ENCODE data around the gene CBX4. TPM values are rescaled to one million over a fixed set of nuclear protein-coding genes. Genes with fewer than 3 reads are reported as not detected.

CBX4 gene
- total RNA-seq, 2 donors from 2014 or later, result 4.2 to 4.9 TPM

GRCh38 chr17:79824893-79825579 is 14.2 kb downstream of the CBX4 start:
- Histone ChIP-seq H3K4me1 (ENCODE audit: control insufficient read depth, insufficient read depth, low read length) (no peaks in the 10 kb centered on the region), H3K9ac (ENCODE audit: extremely low read depth, low read length, poor library complexity, severe bottlenecking) (no peak overlapping the region), H3K36me3 (ENCODE audit: control insufficient read depth, insufficient read depth, low read length) (no peaks in the 10 kb centered on the region), H3K27me3 (ENCODE audit: control insufficient read depth, insufficient read depth, low read length, poor library complexity, severe bottlenecking) (peaks cover 70% of the 10 kb centered on the region), H3K4me3 (ENCODE audit: low read length) (no peak overlapping the region), H3K9me3 (ENCODE audit: control insufficient read depth, low read length) (no peaks in the 10 kb centered on the region), H3K27ac (ENCODE audit: low read depth, low read length) (no peak overlapping the region)
- Mint-ChIP-seq H3K4me3 (no peak overlapping the region), H3K4me1 (peaks cover 18% of the 10 kb centered on the region), H3K27me3 (ENCODE audit: insufficient read depth) (peaks cover 95% of the 10 kb centered on the region), H3K9me3 (peaks cover 3% of the 10 kb centered on the region), H3K27ac (no peak overlapping the region), H3K36me3 (ENCODE audit: low read depth) (peaks cover 3% of the 10 kb centered on the region)
- DNase-seq, result no peak
- WGBS, 2 experiments (ENCODE audit: insufficient coverage in 1 of 2, insufficient read length in 1 of 2), result 87 to 91% methylated on average over 6 of the region's 6 CpGs
- TF ChIP-seq, protein P1, sequence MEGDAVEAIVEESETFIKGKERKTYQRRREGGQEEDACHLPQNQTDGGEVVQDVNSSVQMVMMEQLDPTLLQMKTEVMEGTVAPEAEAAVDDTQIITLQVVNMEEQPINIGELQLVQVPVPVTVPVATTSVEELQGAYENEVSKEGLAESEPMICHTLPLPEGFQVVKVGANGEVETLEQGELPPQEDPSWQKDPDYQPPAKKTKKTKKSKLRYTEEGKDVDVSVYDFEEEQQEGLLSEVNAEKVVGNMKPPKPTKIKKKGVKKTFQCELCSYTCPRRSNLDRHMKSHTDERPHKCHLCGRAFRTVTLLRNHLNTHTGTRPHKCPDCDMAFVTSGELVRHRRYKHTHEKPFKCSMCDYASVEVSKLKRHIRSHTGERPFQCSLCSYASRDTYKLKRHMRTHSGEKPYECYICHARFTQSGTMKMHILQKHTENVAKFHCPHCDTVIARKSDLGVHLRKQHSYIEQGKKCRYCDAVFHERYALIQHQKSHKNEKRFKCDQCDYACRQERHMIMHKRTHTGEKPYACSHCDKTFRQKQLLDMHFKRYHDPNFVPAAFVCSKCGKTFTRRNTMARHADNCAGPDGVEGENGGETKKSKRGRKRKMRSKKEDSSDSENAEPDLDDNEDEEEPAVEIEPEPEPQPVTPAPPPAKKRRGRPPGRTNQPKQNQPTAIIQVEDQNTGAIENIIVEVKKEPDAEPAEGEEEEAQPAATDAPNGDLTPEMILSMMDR (conservative IDR thresholded peaks at IDR 0.05), result no peak

DNA sequence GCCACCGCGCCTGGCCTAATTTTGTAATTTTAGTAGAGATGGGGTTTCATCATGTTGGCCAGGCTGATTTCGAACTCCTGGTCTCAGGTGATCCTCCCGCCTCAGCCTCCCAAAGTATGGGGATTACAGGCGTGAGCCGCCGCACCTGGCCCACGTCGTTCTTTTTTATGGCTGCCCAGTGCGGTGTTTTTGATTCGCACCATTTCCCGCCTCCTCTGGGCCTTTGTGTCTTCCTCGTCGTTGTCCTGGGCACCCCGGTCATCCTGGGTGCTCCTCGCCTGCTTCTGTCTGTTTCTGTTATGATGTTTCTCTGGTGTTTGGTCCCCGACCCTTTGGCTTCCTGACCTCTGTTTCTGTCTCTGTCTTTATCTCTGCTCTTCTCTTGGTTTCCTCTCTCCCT is 15.0 kb downstream of the CBX4 start:
- TF ChIP-seq, protein P1 (conservative IDR thresholded peaks at IDR 0.05), result no peak
- no peak overlapping the region for H3K27ac Mint-ChIP-seq
- WGBS, 2 experiments (ENCODE audit: insufficient coverage in 1 of 2, insufficient read length in 1 of 2), result 87 to 97% methylated on average over 10 to 17 of the region's 17 CpGs

DNA sequence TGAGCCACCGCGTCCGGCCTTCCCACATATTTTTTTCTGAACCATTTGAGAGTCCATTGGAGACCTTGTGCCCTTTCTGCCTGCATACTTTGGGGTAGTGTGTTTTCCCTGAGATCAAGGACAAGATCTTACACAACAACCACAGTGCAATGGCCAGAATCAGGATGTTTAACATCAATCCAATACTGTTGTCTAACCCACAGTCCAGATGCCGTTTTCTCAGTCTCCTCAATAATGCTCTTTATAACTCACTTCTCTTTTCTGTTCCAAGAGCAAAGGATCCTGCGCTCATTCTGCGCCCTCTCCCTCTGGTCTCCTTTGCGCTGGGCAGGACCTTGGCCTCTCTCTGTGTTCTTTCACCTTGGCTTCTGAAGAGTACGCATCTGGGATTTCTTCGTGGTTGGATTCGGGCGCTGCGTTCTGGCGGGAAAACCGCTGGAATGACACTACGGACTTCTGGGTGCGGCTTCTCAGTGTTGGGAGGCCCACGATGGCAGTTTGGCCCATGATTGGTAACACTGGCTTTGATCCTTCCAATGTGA is 16.6 kb downstream of the CBX4 start:
- Histone ChIP-seq H3K9me3 (ENCODE audit: control insufficient read depth, low read length) (no peaks in the 10 kb centered on the region), H3K27me3 (ENCODE audit: control insufficient read depth, insufficient read depth, low read length, poor library complexity, severe bottlenecking) (peaks cover 87% of the 10 kb centered on the region), H3K4me1 (ENCODE audit: control insufficient read depth, insufficient read depth, low read length) (no peaks in the 10 kb centered on the region), H3K9ac (ENCODE audit: extremely low read depth, low read length, poor library complexity, severe bottlenecking) (no peak overlapping the region), H3K36me3 (ENCODE audit: control insufficient read depth, insufficient read depth, low read length) (no peaks in the 10 kb centered on the region), H3K27ac (ENCODE audit: low read depth, low read length) (no peak overlapping the region), H3K4me3 (ENCODE audit: low read length) (no peak overlapping the region)
- DNase-seq, result no peak
- peaks cover 95% of the 10 kb centered on the region for H3K27me3 Mint-ChIP-seq (ENCODE audit: insufficient read depth)
- TF ChIP-seq, protein P1 (conservative IDR thresholded peaks at IDR 0.05), result no peak
- WGBS, 2 experiments (ENCODE audit: insufficient coverage in 1 of 2, insufficient read length in 1 of 2), result 94 to 95% methylated on average over 17 of the region's 17 CpGs
- no peak overlapping the region for H3K4me3 Mint-ChIP-seq
- peaks cover 5% of the 10 kb centered on the region for H3K4me1 Mint-ChIP-seq
- no peak overlapping the region for H3K27ac Mint-ChIP-seq
- H3K9me3 Mint-ChIP-seq, result peaks cover 3% of the 10 kb centered on the region
- peaks cover 3% of the 10 kb centered on the region for H3K36me3 Mint-ChIP-seq (ENCODE audit: low read depth)

More for the DNA sequence above, 15.0 kb downstream of the CBX4 start:
- Mint-ChIP-seq H3K9me3 (peaks cover 3% of the 10 kb centered on the region), H3K4me1 (peaks cover 13% of the 10 kb centered on the region), H3K36me3 (ENCODE audit: low read depth) (peaks cover 3% of the 10 kb centered on the region), H3K4me3 (no peak overlapping the region), H3K27me3 (ENCODE audit: insufficient read depth) (peaks cover 95% of the 10 kb centered on the region)
- no peak overlapping the region for H3K4me3 ChIP-seq (ENCODE audit: low read length)
- no peaks in the 10 kb centered on the region for H3K9me3 ChIP-seq (ENCODE audit: control insufficient read depth, low read length)
- H3K27ac ChIP-seq (ENCODE audit: low read depth, low read length), result no peak overlapping the region
- H3K4me1 ChIP-seq (ENCODE audit: control insufficient read depth, insufficient read depth, low read length), result no peaks in the 10 kb centered on the region
- H3K36me3 ChIP-seq (ENCODE audit: control insufficient read depth, insufficient read depth, low read length), result no peaks in the 10 kb centered on the region
- DNase-seq, result no peak
- H3K9ac ChIP-seq (ENCODE audit: extremely low read depth, low read length, poor library complexity, severe bottlenecking), result no peak overlapping the region
- peaks cover 71% of the 10 kb centered on the region for H3K27me3 ChIP-seq (ENCODE audit: control insufficient read depth, insufficient read depth, low read length, poor library complexity, severe bottlenecking)

Measured in endodermal cell (in vitro differentiated cells).